ENCODE results near the gene COQ4.

The COQ4 gene

DNA sequence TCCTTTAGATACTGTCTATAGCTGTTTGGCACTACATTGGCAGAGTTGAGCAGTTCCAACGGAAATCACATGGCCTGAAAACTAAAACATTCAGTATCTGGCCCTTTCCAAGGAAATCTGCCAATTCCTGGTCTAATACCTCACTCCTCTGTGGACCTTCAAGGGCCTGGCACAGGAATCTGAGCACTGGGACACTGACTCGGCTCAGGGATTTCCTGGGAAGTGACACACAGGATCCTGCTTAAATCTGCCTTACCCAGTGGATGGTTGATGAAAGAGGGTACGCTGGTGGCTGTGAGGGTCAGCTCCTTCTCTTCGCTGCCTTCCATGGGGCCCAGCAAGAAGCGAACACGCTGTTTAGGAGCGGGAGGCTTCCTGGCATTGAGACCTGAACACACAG, 1.3 kb upstream of the COQ4 start:
- no peaks in the 10 kb centered on the region for H3K9me2 ChIP-seq (replicated peaks; ENCODE audit: insufficient read depth, low read length)
- H3K27me3 ChIP-seq (replicated peaks; ENCODE audit: insufficient read depth, low read length), result no peaks in the 10 kb centered on the region
- H3K27ac ChIP-seq (ENCODE audit: low read length), result no peak overlapping the region
- no peaks in the 10 kb centered on the region for H3K9me3 ChIP-seq (replicated peaks; ENCODE audit: insufficient read depth, low read length)
- H3K79me2 ChIP-seq (ENCODE audit: low read length), result peaks cover 47% of the 10 kb centered on the region
- DNase-seq, result no peak
- peak overlapping the region; percentile 53 for H3K4me2 ChIP-seq (ENCODE audit: low read depth, low read length)
- peak overlapping the region; percentile 88; the same call in 1 of the 2 replicates for H3K9ac ChIP-seq (ENCODE audit: low read length)
- TF ChIP-seq EZH2phosphoT487 (IDR thresholded peaks at IDR 0.05; ENCODE audit: low read length) (no peak), EZH2 (optimal IDR thresholded peaks at IDR 0.05; ENCODE audit: low read depth, low read length) (no peak), CTCF (IDR thresholded peaks at IDR 0.05; ENCODE audit: low read length) (no peak)
- no peaks in the 10 kb centered on the region for H3K36me3 ChIP-seq (replicated peaks; ENCODE audit: insufficient read depth, low read length)
- H2AFZ ChIP-seq (ENCODE audit: low read length), result peak overlapping the region; percentile 84; the same call in 1 of the 2 replicates
- H3K4me3 ChIP-seq (ENCODE audit: low read length), result peak overlapping the region; percentile 84
- peaks cover 11% of the 10 kb centered on the region for H3F3A ChIP-seq (ENCODE audit: insufficient read depth, low read length)
- H3K4me1 ChIP-seq (ENCODE audit: low read length), result peaks cover 11% of the 10 kb centered on the region
- H4K20me1 ChIP-seq (ENCODE audit: insufficient read depth, low read length), result no peaks in the 10 kb centered on the region

GRCh38 chr9:128321879-128322403, 698 bp upstream of the COQ4 start:
- Histone ChIP-seq H3K36me3 (replicated peaks; ENCODE audit: insufficient read depth, low read length) (no peaks in the 10 kb centered on the region), H4K20me1 (ENCODE audit: insufficient read depth, low read length) (no peaks in the 10 kb centered on the region), H3K9me2 (replicated peaks; ENCODE audit: insufficient read depth, low read length) (no peaks in the 10 kb centered on the region), H3K4me1 (ENCODE audit: low read length) (peaks cover 11% of the 10 kb centered on the region), H3K4me3 (ENCODE audit: low read length) (peak overlapping the region; percentile 84), H2AFZ (ENCODE audit: low read length) (peak overlapping the region; percentile 84), H3F3A (ENCODE audit: insufficient read depth, low read length) (peaks cover 11% of the 10 kb centered on the region), H3K79me2 (ENCODE audit: low read length) (peaks cover 47% of the 10 kb centered on the region), H3K27me3 (replicated peaks; ENCODE audit: insufficient read depth, low read length) (no peaks in the 10 kb centered on the region), H3K4me2 (ENCODE audit: low read depth, low read length) (peak overlapping the region; percentile 53), H3K9me3 (replicated peaks; ENCODE audit: insufficient read depth, low read length) (no peaks in the 10 kb centered on the region), H3K27ac (ENCODE audit: low read length) (peak overlapping the region; percentile 87; the same call in 1 of the 2 replicates), H3K9ac (ENCODE audit: low read length) (peak overlapping the region; percentile 88)
- TF ChIP-seq CTCF (IDR thresholded peaks at IDR 0.05; ENCODE audit: low read length) (no peak), EZH2phosphoT487 (IDR thresholded peaks at IDR 0.05; ENCODE audit: low read length) (no peak), EZH2 (optimal IDR thresholded peaks at IDR 0.05; ENCODE audit: low read depth, low read length) (no peak)
- DNase-seq, result no peak

- no peaks in the 10 kb centered on the region for H4K20me1 ChIP-seq (ENCODE audit: insufficient read depth, low read length)
- no peaks in the 10 kb centered on the region for H3K9me3 ChIP-seq (replicated peaks; ENCODE audit: insufficient read depth, low read length)
- peak overlapping the region; percentile 84 for H3K4me2 ChIP-seq (ENCODE audit: low read depth, low read length)
- peak overlapping the region; percentile 84 for H3K4me3 ChIP-seq (ENCODE audit: low read length)
- peak overlapping the region; percentile 84 for H2AFZ ChIP-seq (ENCODE audit: low read length)
- DNase-seq, result no peak
- no peaks in the 10 kb centered on the region for H3K9me2 ChIP-seq (replicated peaks; ENCODE audit: insufficient read depth, low read length)
- peaks cover 11% of the 10 kb centered on the region for H3K4me1 ChIP-seq (ENCODE audit: low read length)
- TF ChIP-seq CTCF (IDR thresholded peaks at IDR 0.05; ENCODE audit: low read length) (no peak), EZH2phosphoT487 (IDR thresholded peaks at IDR 0.05; ENCODE audit: low read length) (no peak), EZH2 (optimal IDR thresholded peaks at IDR 0.05; ENCODE audit: low read depth, low read length) (no peak)
- peaks cover 47% of the 10 kb centered on the region for H3K79me2 ChIP-seq (ENCODE audit: low read length)
- H3K9ac ChIP-seq (ENCODE audit: low read length), result peak overlapping the region; percentile 88
- H3K36me3 ChIP-seq (replicated peaks; ENCODE audit: insufficient read depth, low read length), result no peaks in the 10 kb centered on the region
- no peaks in the 10 kb centered on the region for H3K27me3 ChIP-seq (replicated peaks; ENCODE audit: insufficient read depth, low read length)
- H3F3A ChIP-seq (ENCODE audit: insufficient read depth, low read length), result peaks cover 11% of the 10 kb centered on the region
- H3K27ac ChIP-seq (ENCODE audit: low read length), result peak overlapping the region; percentile 87
Measured at GRCh38 chr9:128323212-128323730, 632 bp downstream of the COQ4 start.

Data from MM.1S (cell line).